DOHH2 (cell line): ENCODE results near the gene CD3E.

Experiments used
- H3F3A ChIP-seq: fragments of 200-600 bp; sonication (generic), shearing (Covaris generic); 2 replicates; pipeline ENCODE4 v1.6.0; 2016; ENCODE audit warnings: antibody characterized with exemption, mild to moderate bottlenecking; ENCODE audit not compliant: control insufficient read depth, insufficient read depth
- H3K27ac ChIP-seq: fragments of 200-600 bp; sonication (generic); 2 replicates; pipeline ENCODE4 v1.5.1; 2014; ENCODE audit warnings: low read depth, mild to moderate bottlenecking, low read length, moderate library complexity
- H3K27me3 ChIP-seq: fragments of 200-600 bp; sonication (generic); 2 replicates; pipeline ENCODE4 v1.6.1; 2014; ENCODE audit warnings: mild to moderate bottlenecking, low read length, mixed read lengths; ENCODE audit not compliant: control insufficient read depth
- H3K36me3 ChIP-seq: fragments of 200-600 bp; sonication (generic); 2 replicates; pipeline ENCODE4 v1.6.1; 2014; ENCODE audit warnings: mild to moderate bottlenecking, low read length, moderate library complexity, mixed read lengths; ENCODE audit not compliant: control insufficient read depth
- H3K4me1 ChIP-seq: fragments of 200-600 bp; sonication (generic); 2 replicates; pipeline ENCODE4 v1.6.1; 2014; ENCODE audit warnings: mild to moderate bottlenecking, low read length, mixed read lengths; ENCODE audit not compliant: control insufficient read depth
- H3K4me2 ChIP-seq: fragments of 200-600 bp; sonication (generic); 2 replicates; pipeline ENCODE4 v1.6.0; 2014; ENCODE audit warnings: mild to moderate bottlenecking, low read length, moderate library complexity
- H3K4me3 ChIP-seq: fragments of 200-600 bp; sonication (generic); 2 replicates; pipeline ENCODE4 v1.5.1; 2014; ENCODE audit warnings: mild to moderate bottlenecking, low read length, mixed read lengths
- H3K79me2 ChIP-seq: fragments of 200-600 bp; sonication (generic); 2 replicates; pipeline ENCODE4 v1.6.1; 2014; ENCODE audit warnings: mild to moderate bottlenecking, low read length, mixed read lengths; ENCODE audit not compliant: control insufficient read depth
- H3K9me2 ChIP-seq: fragments of 200-600 bp; sonication (generic); replicated peaks from 2 replicates; pipeline ENCODE4 v1.6.1; 2014; ENCODE audit warnings: mild to moderate bottlenecking, low read length, mixed read lengths; ENCODE audit not compliant: control insufficient read depth
- H3K9me3 ChIP-seq: fragments of 200-600 bp; sonication (generic); 2 replicates; pipeline ENCODE4 v1.6.1; 2014; ENCODE audit warnings: antibody characterized with exemption, low read length, mixed read lengths; ENCODE audit not compliant: control insufficient read depth, insufficient read depth
- H4K20me1 ChIP-seq: fragments of 200-600 bp; sonication (generic); 2 replicates; pipeline ENCODE4 v1.6.0; 2014; ENCODE audit warnings: low read depth, mild to moderate bottlenecking, antibody characterized with exemption, low read length, moderate library complexity; ENCODE audit not compliant: control insufficient read depth, insufficient read depth
- EZH2phosphoT487 ChIP-seq: fragments of 200-600 bp; sonication (generic); IDR thresholded peaks from 2 replicates; pipeline ENCODE4 v1.6.1; 2017; ENCODE audit warnings: borderline replicate concordance, mild to moderate bottlenecking, antibody characterized with exemption, low read length, moderate library complexity, mixed read lengths
- TF ChIP-seq, protein P1 (sequence below): fragments of 200-600 bp; sonication (generic); IDR thresholded peaks from one replicate; pipeline ENCODE4 v1.5.1; 2014; ENCODE audit warnings: antibody characterized with exemption, mild to moderate bottlenecking, low read depth, low read length; ENCODE audit not compliant: poor library complexity, severe bottlenecking

The CD3E gene

GRCh38 chr11:118310781-118311485, 6.4 kb downstream of the CD3E start:
- H3K36me3 ChIP-seq = no peaks in the 10 kb centered on the region
- peaks cover 58% of the 10 kb centered on the region for H3K4me1 ChIP-seq
- no peaks in the 10 kb centered on the region for H3K27me3 ChIP-seq
- peaks cover 6% of the 10 kb centered on the region; the same call in 1 of the 2 replicates for H3K79me2 ChIP-seq
- peaks cover 35% of the 10 kb centered on the region for H3F3A ChIP-seq
- H3K4me2 ChIP-seq = peak overlapping the region; percentile 100
- H3K4me3 ChIP-seq = peak overlapping the region; percentile 71
- H3K27ac ChIP-seq = peak overlapping the region; percentile 100
- no peaks in the 10 kb centered on the region for H4K20me1 ChIP-seq
- no peak for TF ChIP-seq EZH2phosphoT487
- TF ChIP-seq, protein P1, sequence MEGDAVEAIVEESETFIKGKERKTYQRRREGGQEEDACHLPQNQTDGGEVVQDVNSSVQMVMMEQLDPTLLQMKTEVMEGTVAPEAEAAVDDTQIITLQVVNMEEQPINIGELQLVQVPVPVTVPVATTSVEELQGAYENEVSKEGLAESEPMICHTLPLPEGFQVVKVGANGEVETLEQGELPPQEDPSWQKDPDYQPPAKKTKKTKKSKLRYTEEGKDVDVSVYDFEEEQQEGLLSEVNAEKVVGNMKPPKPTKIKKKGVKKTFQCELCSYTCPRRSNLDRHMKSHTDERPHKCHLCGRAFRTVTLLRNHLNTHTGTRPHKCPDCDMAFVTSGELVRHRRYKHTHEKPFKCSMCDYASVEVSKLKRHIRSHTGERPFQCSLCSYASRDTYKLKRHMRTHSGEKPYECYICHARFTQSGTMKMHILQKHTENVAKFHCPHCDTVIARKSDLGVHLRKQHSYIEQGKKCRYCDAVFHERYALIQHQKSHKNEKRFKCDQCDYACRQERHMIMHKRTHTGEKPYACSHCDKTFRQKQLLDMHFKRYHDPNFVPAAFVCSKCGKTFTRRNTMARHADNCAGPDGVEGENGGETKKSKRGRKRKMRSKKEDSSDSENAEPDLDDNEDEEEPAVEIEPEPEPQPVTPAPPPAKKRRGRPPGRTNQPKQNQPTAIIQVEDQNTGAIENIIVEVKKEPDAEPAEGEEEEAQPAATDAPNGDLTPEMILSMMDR = no peak
- H3K9me3 ChIP-seq = no peaks in the 10 kb centered on the region
- no peaks in the 10 kb centered on the region for H3K9me2 ChIP-seq

DNA sequence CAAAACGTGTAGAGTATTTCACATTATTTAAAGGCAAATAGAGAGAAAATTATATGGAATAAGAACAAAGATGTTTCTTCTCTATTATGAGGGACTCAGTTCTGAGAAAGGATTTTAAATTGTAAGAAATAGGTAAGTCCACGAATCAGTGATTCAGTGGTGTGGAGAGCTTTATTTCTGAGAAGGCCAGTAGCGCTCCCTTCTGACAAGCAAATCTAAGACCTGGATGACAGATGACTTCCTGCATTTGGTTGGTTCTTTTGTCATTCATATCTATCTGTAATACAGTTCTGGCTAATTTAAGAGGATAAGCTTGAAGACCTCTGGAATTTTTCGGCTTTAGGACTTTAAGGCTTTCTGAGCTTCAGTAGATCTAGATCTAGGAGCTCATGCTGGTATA, 7.0 kb downstream of the CD3E start:
- Histone ChIP-seq H3K4me3 (peak overlapping the region; percentile 71), H3K27ac (peak overlapping the region; percentile 100), H3K36me3 (peaks cover 4% of the 10 kb centered on the region; the same call in 1 of the 2 replicates), H3K9me2 (no peaks in the 10 kb centered on the region), H3K9me3 (no peaks in the 10 kb centered on the region), H3K27me3 (no peaks in the 10 kb centered on the region), H3K4me2 (peak overlapping the region; percentile 100), H3K79me2 (peaks cover 6% of the 10 kb centered on the region; the same call in 1 of the 2 replicates), H4K20me1 (no peaks in the 10 kb centered on the region), H3K4me1 (peaks cover 62% of the 10 kb centered on the region), H3F3A (peaks cover 41% of the 10 kb centered on the region)
- no peak for TF ChIP-seq EZH2phosphoT487
- TF ChIP-seq, protein P1 = peak; percentile 55

GRCh38 chr11:118312328-118312727, 7.8 kb downstream of the CD3E start:
- TF ChIP-seq EZH2phosphoT487 = no peak
- TF ChIP-seq, protein P1 = no peak
- H3K27ac ChIP-seq = peak overlapping the region; percentile 100
- H3K4me3 ChIP-seq = peak overlapping the region; percentile 71
- peaks cover 4% of the 10 kb centered on the region; the same call in 1 of the 2 replicates for H3K36me3 ChIP-seq
- H4K20me1 ChIP-seq = no peaks in the 10 kb centered on the region
- H3K9me2 ChIP-seq = no peaks in the 10 kb centered on the region
- no peaks in the 10 kb centered on the region for H3K9me3 ChIP-seq
- H3K27me3 ChIP-seq = no peaks in the 10 kb centered on the region
- H3K4me2 ChIP-seq = peak overlapping the region; percentile 100
- H3F3A ChIP-seq = peaks cover 48% of the 10 kb centered on the region
- peaks cover 6% of the 10 kb centered on the region; the same call in 1 of the 2 replicates for H3K79me2 ChIP-seq
- peaks cover 68% of the 10 kb centered on the region for H3K4me1 ChIP-seq
